SK-N-SH treated with all-trans-retinoic acid at 6 μM for 48 hours (cell line): ENCODE measurements around the gene APC2.

ENCODE experiments used
- ATAC-seq: fragments of 200-7000 bp; cut with Tn5 transposase; 3 replicates; pipeline ENCODE4 v1.9.1; 2020; ENCODE audit warnings: mild to moderate bottlenecking, moderate library complexity
- CSDC2 ChIP-seq: fragments of 250-450 bp; sonication (Bioruptor Pico); IDR thresholded peaks from 2 replicates; pipeline ENCODE4 v1.5.0; 2020; ENCODE audit warnings: mild to moderate bottlenecking, moderate library complexity
- ESRRG ChIP-seq: fragments of 250-450 bp; sonication (Bioruptor Pico); IDR thresholded peaks from 2 replicates; pipeline ENCODE4 v1.6.1; 2021; ENCODE audit warnings: mild to moderate bottlenecking
- GLIS3 ChIP-seq: fragments of 250-450 bp; sonication (Bioruptor Pico); IDR thresholded peaks from 2 replicates; pipeline ENCODE4 v1.5.0; 2020; ENCODE audit warnings: mild to moderate bottlenecking, moderate library complexity
- ISL1 ChIP-seq: fragments of 250-450 bp; sonication (Bioruptor Pico); IDR thresholded peaks from 2 replicates; pipeline ENCODE4 v2.1.2; 2022; ENCODE audit warnings: mild to moderate bottlenecking, moderate library complexity
- OSR1 ChIP-seq: fragments of 250-450 bp; sonication (Bioruptor Pico); IDR thresholded peaks from 2 replicates; pipeline ENCODE4 v1.8.0; 2022; ENCODE audit warnings: moderate library complexity, mild to moderate bottlenecking, inconsistent platforms
- PPARA ChIP-seq: fragments of 250-450 bp; sonication (Bioruptor Pico); IDR thresholded peaks from 2 replicates; pipeline ENCODE4 v1.5.0; 2020; ENCODE audit warnings: mild to moderate bottlenecking, borderline replicate concordance
- RARB ChIP-seq: fragments of 250-450 bp; sonication (Bioruptor Pico); IDR thresholded peaks from 2 replicates; pipeline ENCODE4 v1.8.0; 2021; ENCODE audit warnings: mild to moderate bottlenecking, moderate library complexity
- SNAI2 ChIP-seq: fragments of 250-450 bp; sonication (Bioruptor Pico); IDR thresholded peaks from 2 replicates; pipeline ENCODE4 v1.5.0; 2020; ENCODE audit warnings: mild to moderate bottlenecking, moderate library complexity
- TCF4 ChIP-seq: fragments of 250-450 bp; sonication (Bioruptor Pico); IDR thresholded peaks from 2 replicates; pipeline ENCODE4 v1.8.0; 2021; ENCODE audit warnings: mild to moderate bottlenecking, moderate library complexity, borderline replicate concordance
- TOX ChIP-seq: fragments of 250-450 bp; sonication (Bioruptor Pico); IDR thresholded peaks from 2 replicates; pipeline ENCODE4 v1.8.0; 2021; ENCODE audit warnings: mild to moderate bottlenecking, moderate library complexity, borderline replicate concordance
- ZC3H10 ChIP-seq: fragments of 250-450 bp; sonication (Bioruptor Pico); IDR thresholded peaks from 2 replicates; pipeline ENCODE4 v1.5.1; 2021; ENCODE audit warnings: mild to moderate bottlenecking, moderate library complexity
- ZFP3 ChIP-seq: fragments of 250-450 bp; sonication (Bioruptor Pico); IDR thresholded peaks from 2 replicates; pipeline ENCODE4 v1.5.0; 2020; ENCODE audit warnings: mild to moderate bottlenecking, moderate library complexity
- ZFP30 ChIP-seq: fragments of 450-650 bp; formaldehyde crosslinking; IDR thresholded peaks from 2 replicates; pipeline ENCODE4 v1.5.0; 2022; ENCODE audit warnings: mild to moderate bottlenecking, moderate library complexity
- ZNF565 ChIP-seq: fragments of 450-650 bp; formaldehyde crosslinking; conservative IDR thresholded peaks from 2 replicates; pipeline ENCODE4 v1.5.0; 2020; ENCODE audit warnings: low read depth, mild to moderate bottlenecking, moderate library complexity
- ZNF70 ChIP-seq: fragments of 450-650 bp; formaldehyde crosslinking; IDR thresholded peaks from 2 replicates; pipeline ENCODE4 v1.5.0; 2020; ENCODE audit warnings: mild to moderate bottlenecking, moderate library complexity
- ZNF8 ChIP-seq: fragments of 450-650 bp; formaldehyde crosslinking; IDR thresholded peaks from 2 replicates; pipeline ENCODE4 v1.5.0; 2020; ENCODE audit warnings: mild to moderate bottlenecking, moderate library complexity
- TF ChIP-seq, protein P1 (sequence below): fragments of 250-450 bp; sonication (Bioruptor Pico); IDR thresholded peaks from 2 replicates; pipeline ENCODE4 v1.8.0; 2021; ENCODE audit warnings: low read depth, mild to moderate bottlenecking, moderate library complexity, borderline replicate concordance
- TF ChIP-seq, protein P2 (sequence below): fragments of 250-450 bp; sonication (Bioruptor Pico); IDR thresholded peaks from 2 replicates; pipeline ENCODE4 v1.5.1; 2021; ENCODE audit warnings: mild to moderate bottlenecking, moderate library complexity
- TF ChIP-seq, protein P3 (sequence below): fragments of 250-450 bp; sonication (Bioruptor Pico); IDR thresholded peaks from 2 replicates; pipeline ENCODE4 v1.8.0; 2020; ENCODE audit warnings: mild to moderate bottlenecking, moderate library complexity, borderline replicate concordance
- TF ChIP-seq, protein P4 (sequence below): fragments of 250-450 bp; sonication (Bioruptor Pico); IDR thresholded peaks from 2 replicates; pipeline ENCODE4 v1.5.1; 2020; ENCODE audit warnings: low read depth, mild to moderate bottlenecking, moderate library complexity
- TF ChIP-seq, protein P5 (sequence below): fragments of 250-450 bp; sonication (Bioruptor Pico); IDR thresholded peaks from 2 replicates; pipeline ENCODE4 v1.5.0; 2020; ENCODE audit warnings: mild to moderate bottlenecking, moderate library complexity

APC2 gene

DNA sequence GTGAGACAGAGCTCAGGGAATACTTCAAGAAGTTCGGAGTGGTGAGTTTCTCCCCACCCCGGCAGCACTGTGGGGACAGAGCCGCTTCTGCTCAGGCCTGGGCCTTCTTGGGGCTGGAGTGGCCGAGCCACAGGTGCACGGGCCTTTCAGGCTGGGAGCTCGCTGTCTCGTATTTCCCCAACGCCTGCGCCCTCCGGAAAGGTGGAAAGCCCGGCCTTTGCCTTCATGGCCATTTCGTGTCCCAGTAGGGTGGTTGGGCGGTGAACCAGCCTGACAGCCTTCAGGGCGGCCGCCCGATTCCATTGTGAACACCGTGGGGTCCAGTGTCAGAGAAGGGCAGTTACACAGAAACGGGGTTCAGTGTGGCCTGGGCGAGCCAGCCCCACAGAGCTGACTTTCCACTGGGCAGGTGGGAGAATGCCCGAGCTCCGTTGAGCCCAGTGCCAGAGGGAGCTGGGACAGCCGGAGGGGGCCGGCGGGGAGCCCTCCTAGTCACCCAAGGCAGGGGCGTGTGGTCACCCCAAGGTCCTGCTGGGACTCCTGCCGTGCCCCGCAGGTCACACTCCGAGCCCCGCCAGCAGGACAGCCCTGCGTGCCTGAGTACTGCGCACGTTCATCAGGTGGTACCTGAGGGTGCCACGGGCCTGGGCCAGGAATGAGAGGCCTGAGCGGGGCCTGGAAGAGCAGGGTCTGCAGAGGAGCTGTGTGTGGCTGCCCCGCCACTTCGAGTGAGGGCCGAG is 28.5 kb upstream of the APC2 start:
- TF ChIP-seq, protein P1, sequence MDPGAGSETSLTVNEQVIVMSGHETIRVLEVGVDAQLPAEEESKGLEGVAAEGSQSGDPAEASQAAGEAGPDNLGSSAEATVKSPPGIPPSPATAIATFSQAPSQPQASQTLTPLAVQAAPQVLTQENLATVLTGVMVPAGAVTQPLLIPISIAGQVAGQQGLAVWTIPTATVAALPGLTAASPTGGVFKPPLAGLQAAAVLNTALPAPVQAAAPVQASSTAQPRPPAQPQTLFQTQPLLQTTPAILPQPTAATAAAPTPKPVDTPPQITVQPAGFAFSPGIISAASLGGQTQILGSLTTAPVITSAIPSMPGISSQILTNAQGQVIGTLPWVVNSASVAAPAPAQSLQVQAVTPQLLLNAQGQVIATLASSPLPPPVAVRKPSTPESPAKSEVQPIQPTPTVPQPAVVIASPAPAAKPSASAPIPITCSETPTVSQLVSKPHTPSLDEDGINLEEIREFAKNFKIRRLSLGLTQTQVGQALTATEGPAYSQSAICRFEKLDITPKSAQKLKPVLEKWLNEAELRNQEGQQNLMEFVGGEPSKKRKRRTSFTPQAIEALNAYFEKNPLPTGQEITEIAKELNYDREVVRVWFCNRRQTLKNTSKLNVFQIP (CRISPR knock-in tag) = no peak
- TF ChIP-seq OSR1 (CRISPR knock-in tag) = no peak
- TF ChIP-seq ZC3H10 = no peak
- TF ChIP-seq ESRRG (CRISPR knock-in tag) = no peak
- TF ChIP-seq, protein P2, sequence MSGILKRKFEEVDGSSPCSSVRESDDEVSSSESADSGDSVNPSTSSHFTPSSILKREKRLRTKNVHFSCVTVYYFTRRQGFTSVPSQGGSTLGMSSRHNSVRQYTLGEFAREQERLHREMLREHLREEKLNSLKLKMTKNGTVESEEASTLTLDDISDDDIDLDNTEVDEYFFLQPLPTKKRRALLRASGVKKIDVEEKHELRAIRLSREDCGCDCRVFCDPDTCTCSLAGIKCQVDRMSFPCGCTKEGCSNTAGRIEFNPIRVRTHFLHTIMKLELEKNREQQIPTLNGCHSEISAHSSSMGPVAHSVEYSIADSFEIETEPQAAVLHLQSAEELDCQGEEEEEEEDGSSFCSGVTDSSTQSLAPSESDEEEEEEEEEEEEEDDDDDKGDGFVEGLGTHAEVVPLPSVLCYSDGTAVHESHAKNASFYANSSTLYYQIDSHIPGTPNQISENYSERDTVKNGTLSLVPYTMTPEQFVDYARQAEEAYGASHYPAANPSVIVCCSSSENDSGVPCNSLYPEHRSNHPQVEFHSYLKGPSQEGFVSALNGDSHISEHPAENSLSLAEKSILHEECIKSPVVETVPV = no peak
- no peak for TF ChIP-seq ZFP3 (CRISPR knock-in tag)
- TF ChIP-seq, protein P3, sequence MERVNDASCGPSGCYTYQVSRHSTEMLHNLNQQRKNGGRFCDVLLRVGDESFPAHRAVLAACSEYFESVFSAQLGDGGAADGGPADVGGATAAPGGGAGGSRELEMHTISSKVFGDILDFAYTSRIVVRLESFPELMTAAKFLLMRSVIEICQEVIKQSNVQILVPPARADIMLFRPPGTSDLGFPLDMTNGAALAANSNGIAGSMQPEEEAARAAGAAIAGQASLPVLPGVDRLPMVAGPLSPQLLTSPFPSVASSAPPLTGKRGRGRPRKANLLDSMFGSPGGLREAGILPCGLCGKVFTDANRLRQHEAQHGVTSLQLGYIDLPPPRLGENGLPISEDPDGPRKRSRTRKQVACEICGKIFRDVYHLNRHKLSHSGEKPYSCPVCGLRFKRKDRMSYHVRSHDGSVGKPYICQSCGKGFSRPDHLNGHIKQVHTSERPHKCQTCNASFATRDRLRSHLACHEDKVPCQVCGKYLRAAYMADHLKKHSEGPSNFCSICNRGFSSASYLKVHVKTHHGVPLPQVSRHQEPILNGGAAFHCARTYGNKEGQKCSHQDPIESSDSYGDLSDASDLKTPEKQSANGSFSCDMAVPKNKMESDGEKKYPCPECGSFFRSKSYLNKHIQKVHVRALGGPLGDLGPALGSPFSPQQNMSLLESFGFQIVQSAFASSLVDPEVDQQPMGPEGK = no peak
- TF ChIP-seq CSDC2 (CRISPR knock-in tag) = no peak
- TF ChIP-seq ZFP30 = no peak
- no peak for TF ChIP-seq PPARA
- TF ChIP-seq GLIS3 (CRISPR knock-in tag) = no peak
- TF ChIP-seq ZNF70 = no peak
- TF ChIP-seq, protein P4, sequence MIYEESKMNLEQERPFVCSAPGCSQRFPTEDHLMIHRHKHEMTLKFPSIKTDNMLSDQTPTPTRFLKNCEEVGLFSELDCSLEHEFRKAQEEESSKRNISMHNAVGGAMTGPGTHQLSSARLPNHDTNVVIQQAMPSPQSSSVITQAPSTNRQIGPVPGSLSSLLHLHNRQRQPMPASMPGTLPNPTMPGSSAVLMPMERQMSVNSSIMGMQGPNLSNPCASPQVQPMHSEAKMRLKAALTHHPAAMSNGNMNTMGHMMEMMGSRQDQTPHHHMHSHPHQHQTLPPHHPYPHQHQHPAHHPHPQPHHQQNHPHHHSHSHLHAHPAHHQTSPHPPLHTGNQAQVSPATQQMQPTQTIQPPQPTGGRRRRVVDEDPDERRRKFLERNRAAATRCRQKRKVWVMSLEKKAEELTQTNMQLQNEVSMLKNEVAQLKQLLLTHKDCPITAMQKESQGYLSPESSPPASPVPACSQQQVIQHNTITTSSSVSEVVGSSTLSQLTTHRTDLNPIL (CRISPR knock-in tag) = no peak
- no peak for TF ChIP-seq TOX (CRISPR knock-in tag)
- no peak for TF ChIP-seq ZNF565 (CRISPR knock-in tag)
- no peak for TF ChIP-seq ZNF8 (CRISPR knock-in tag)
- TF ChIP-seq RARB (CRISPR knock-in tag) = no peak
- ATAC-seq = no peak

DNA sequence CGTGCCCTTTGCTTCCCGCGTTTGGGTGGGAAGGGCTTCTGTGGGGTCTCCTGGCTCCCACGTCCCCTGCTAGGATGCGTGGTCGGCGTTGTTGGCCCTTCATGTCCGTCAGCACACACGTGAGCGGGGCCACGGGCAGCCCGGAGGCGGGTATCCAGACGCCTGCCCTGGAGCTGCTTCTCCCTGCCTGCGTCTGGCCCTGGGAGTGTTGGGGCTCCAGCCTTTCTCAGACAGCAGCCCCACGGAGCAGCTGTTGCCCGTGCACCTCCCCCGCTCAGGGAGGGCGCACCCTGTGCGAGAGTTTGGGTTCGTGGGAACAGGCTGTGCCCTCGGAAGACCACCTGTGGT is 28.0 kb upstream of the APC2 start:
- TF ChIP-seq ZNF8 (CRISPR knock-in tag) (no peak), ESRRG (CRISPR knock-in tag) (no peak), TCF4 (CRISPR knock-in tag) (no peak), OSR1 (CRISPR knock-in tag) (no peak), CSDC2 (CRISPR knock-in tag) (no peak), RARB (CRISPR knock-in tag) (no peak), ZFP3 (CRISPR knock-in tag) (no peak), SNAI2 (CRISPR knock-in tag) (no peak), ZNF565 (CRISPR knock-in tag) (no peak)
- TF ChIP-seq, protein P1 (CRISPR knock-in tag) = no peak
- no peak for ATAC-seq

DNA sequence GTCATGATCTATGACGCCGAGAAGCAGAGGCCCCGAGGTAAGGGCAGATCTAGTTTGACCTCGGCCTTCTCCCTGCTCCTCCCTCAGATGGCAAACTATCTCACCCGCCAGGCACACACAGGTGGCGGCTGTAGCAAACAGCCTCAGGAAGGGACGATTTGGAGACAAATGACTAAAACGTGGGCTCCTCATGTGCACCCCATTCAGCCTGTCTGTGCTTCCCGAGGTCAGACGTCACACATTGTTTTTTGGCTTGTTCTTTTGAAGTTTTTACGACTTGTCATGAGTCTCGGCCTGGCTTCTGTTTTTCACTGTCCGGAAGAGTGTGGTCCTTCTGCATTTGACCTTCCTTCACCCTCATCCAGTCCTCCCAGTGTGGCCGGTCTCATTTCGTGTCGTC is 27.6 kb upstream of the APC2 start:
- TF ChIP-seq, protein P3 = no peak
- TF ChIP-seq, protein P5, sequence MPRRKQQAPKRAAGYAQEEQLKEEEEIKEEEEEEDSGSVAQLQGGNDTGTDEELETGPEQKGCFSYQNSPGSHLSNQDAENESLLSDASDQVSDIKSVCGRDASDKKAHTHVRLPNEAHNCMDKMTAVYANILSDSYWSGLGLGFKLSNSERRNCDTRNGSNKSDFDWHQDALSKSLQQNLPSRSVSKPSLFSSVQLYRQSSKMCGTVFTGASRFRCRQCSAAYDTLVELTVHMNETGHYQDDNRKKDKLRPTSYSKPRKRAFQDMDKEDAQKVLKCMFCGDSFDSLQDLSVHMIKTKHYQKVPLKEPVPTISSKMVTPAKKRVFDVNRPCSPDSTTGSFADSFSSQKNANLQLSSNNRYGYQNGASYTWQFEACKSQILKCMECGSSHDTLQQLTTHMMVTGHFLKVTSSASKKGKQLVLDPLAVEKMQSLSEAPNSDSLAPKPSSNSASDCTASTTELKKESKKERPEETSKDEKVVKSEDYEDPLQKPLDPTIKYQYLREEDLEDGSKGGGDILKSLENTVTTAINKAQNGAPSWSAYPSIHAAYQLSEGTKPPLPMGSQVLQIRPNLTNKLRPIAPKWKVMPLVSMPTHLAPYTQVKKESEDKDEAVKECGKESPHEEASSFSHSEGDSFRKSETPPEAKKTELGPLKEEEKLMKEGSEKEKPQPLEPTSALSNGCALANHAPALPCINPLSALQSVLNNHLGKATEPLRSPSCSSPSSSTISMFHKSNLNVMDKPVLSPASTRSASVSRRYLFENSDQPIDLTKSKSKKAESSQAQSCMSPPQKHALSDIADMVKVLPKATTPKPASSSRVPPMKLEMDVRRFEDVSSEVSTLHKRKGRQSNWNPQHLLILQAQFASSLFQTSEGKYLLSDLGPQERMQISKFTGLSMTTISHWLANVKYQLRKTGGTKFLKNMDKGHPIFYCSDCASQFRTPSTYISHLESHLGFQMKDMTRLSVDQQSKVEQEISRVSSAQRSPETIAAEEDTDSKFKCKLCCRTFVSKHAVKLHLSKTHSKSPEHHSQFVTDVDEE = no peak
- TF ChIP-seq ISL1 (CRISPR knock-in tag) = no peak
- TF ChIP-seq RARB (CRISPR knock-in tag) = no peak
- no peak for TF ChIP-seq OSR1 (CRISPR knock-in tag)
- TF ChIP-seq TCF4 (CRISPR knock-in tag) = no peak
- TF ChIP-seq ZNF70 = no peak

More for the DNA sequence above, 27.6 kb upstream of the APC2 start:
- no peak for ATAC-seq
